ENCODE results near the gene DEPDC4.
"Not testable (repeated sequence)": the region's sequence is repeated elsewhere in the genome, so short reads cannot be mapped to it uniquely, and the experiment has no call there.

Gene DEPDC4

GRCh38 chr12:100258127-100258526 lies 8.8 kb downstream of the DEPDC4 start:
- no peak for DNase-seq

GRCh38 chr12:100254876-100255275 lies 12.0 kb downstream of the DEPDC4 start:
- DNase-seq, result no peak

GRCh38 chr12:100253437-100253836 lies 13.4 kb downstream of the DEPDC4 start:
- no peak for DNase-seq

- DNase-seq, result no peak
Observed at GRCh38 chr12:100251917-100252316, 15.0 kb downstream of the DEPDC4 start.

- no peak for DNase-seq
Observed at GRCh38 chr12:100249941-100250340, 16.9 kb downstream of the DEPDC4 start.

- DNase-seq, result no peak
Observed at GRCh38 chr12:100248886-100249285, 18.0 kb downstream of the DEPDC4 start.

GRCh38 chr12:100247765-100248164 lies 19.1 kb downstream of the DEPDC4 start:
- no peak for DNase-seq

- no peak for DNase-seq
Observed at GRCh38 chr12:100243137-100243536, 23.7 kb downstream of the DEPDC4 start.

GRCh38 chr12:100239589-100239988 lies 27.3 kb downstream of the DEPDC4 start:
- no peak for DNase-seq

GRCh38 chr12:100238801-100239200 lies 28.1 kb downstream of the DEPDC4 start:
- DNase-seq, result no peak

GRCh38 chr12:100234591-100235304 lies 32.1 kb downstream of the DEPDC4 start:
- DNase-seq, result no peak

GRCh38 chr12:100234166-100234565 lies 32.7 kb downstream of the DEPDC4 start:
- DNase-seq, result no peak

GRCh38 chr12:100231873-100232272 lies 35.0 kb downstream of the DEPDC4 start:
- DNase-seq, result not testable (repeated sequence)

GRCh38 chr12:100229876-100230275 lies 37.0 kb downstream of the DEPDC4 start:
- no peak for DNase-seq

- no peak for DNase-seq
Observed at GRCh38 chr12:100229036-100229635, 37.7 kb downstream of the DEPDC4 start.

- no peak for DNase-seq
Observed at GRCh38 chr12:100225491-100225890, 41.4 kb downstream of the DEPDC4 start.

- not testable (repeated sequence) for DNase-seq
Observed at GRCh38 chr12:100222173-100222572, 44.7 kb downstream of the DEPDC4 start.

GRCh38 chr12:100221523-100221922 lies 45.4 kb downstream of the DEPDC4 start:
- DNase-seq, result no peak

GRCh38 chr12:100219328-100220109 lies 47.4 kb downstream of the DEPDC4 start:
- no peak for DNase-seq

GRCh38 chr12:100216337-100216736 lies 50.5 kb downstream of the DEPDC4 start:
- no peak for DNase-seq

- DNase-seq, result no peak
Observed at GRCh38 chr12:100215209-100215608, 51.7 kb downstream of the DEPDC4 start.

- no peak for DNase-seq
Observed at GRCh38 chr12:100214518-100214917, 52.4 kb downstream of the DEPDC4 start.

- no peak for DNase-seq
Observed at GRCh38 chr12:100213016-100213891, 53.6 kb downstream of the DEPDC4 start.

Measured in CD4-positive, alpha-beta T cell treated with Interleukin-17A for 4 hours (primary cell).